ENCODE measurements around the gene SPRED1.

The SPRED1 gene

GRCh38 chr15:38325648-38325990, 73.0 kb downstream of the SPRED1 start:
- H3K27me3 ChIP-seq (ENCODE audit: insufficient read depth, poor library complexity, severe bottlenecking), result no peaks in the 10 kb centered on the region
- peaks cover 95% of the 10 kb centered on the region for H3K36me3 ChIP-seq (ENCODE audit: low read depth)
- DNase-seq (ENCODE audit: low spot score) (no peak), ATAC-seq (ENCODE audit: low read depth) (no peak)
- H3K4me3 ChIP-seq (ENCODE audit: severe bottlenecking), result no peak overlapping the region
- TF ChIP-seq CTCF (IDR thresholded peaks at IDR 0.05; ENCODE audit: poor library complexity, severe bottlenecking), result no peak
- H3K4me1 ChIP-seq (ENCODE audit: insufficient read depth, poor library complexity, severe bottlenecking), result no peaks in the 10 kb centered on the region
- H3K9me3 ChIP-seq (ENCODE audit: severe bottlenecking), result no peaks in the 10 kb centered on the region
- H3K27ac ChIP-seq (ENCODE audit: poor library complexity, severe bottlenecking), result no peak overlapping the region

GRCh38 chr15:38332711-38333110, 80.1 kb downstream of the SPRED1 start:
- TF ChIP-seq CTCF (IDR thresholded peaks at IDR 0.05; ENCODE audit: poor library complexity, severe bottlenecking), result no peak
- H3K27me3 ChIP-seq (ENCODE audit: insufficient read depth, poor library complexity, severe bottlenecking), result no peaks in the 10 kb centered on the region
- H3K4me1 ChIP-seq (ENCODE audit: insufficient read depth, poor library complexity, severe bottlenecking), result no peaks in the 10 kb centered on the region
- no peak overlapping the region for H3K27ac ChIP-seq (ENCODE audit: poor library complexity, severe bottlenecking)
- ATAC-seq (ENCODE audit: low read depth) (no peak), DNase-seq (ENCODE audit: low spot score) (no peak)
- H3K36me3 ChIP-seq (ENCODE audit: low read depth), result peaks cover 80% of the 10 kb centered on the region
- H3K4me3 ChIP-seq (ENCODE audit: severe bottlenecking), result no peak overlapping the region
- no peaks in the 10 kb centered on the region for H3K9me3 ChIP-seq (ENCODE audit: severe bottlenecking)

GRCh38 chr15:38335116-38335515, 82.5 kb downstream of the SPRED1 start:
- H3K27ac ChIP-seq (ENCODE audit: poor library complexity, severe bottlenecking), result no peak overlapping the region
- H3K4me1 ChIP-seq (ENCODE audit: insufficient read depth, poor library complexity, severe bottlenecking), result no peaks in the 10 kb centered on the region
- H3K36me3 ChIP-seq (ENCODE audit: low read depth), result peaks cover 80% of the 10 kb centered on the region
- no peak for ATAC-seq (ENCODE audit: low read depth)
- H3K9me3 ChIP-seq (ENCODE audit: severe bottlenecking), result no peaks in the 10 kb centered on the region
- TF ChIP-seq CTCF (IDR thresholded peaks at IDR 0.05; ENCODE audit: poor library complexity, severe bottlenecking), result no peak
- DNase-seq (ENCODE audit: low spot score), result no peak
- H3K4me3 ChIP-seq (ENCODE audit: severe bottlenecking), result no peak overlapping the region
- H3K27me3 ChIP-seq (ENCODE audit: insufficient read depth, poor library complexity, severe bottlenecking), result no peaks in the 10 kb centered on the region

- Histone ChIP-seq H3K4me3 (ENCODE audit: severe bottlenecking) (no peak overlapping the region), H3K36me3 (ENCODE audit: low read depth) (peaks cover 57% of the 10 kb centered on the region), H3K27ac (ENCODE audit: poor library complexity, severe bottlenecking) (no peak overlapping the region), H3K4me1 (ENCODE audit: insufficient read depth, poor library complexity, severe bottlenecking) (no peaks in the 10 kb centered on the region), H3K9me3 (ENCODE audit: severe bottlenecking) (no peaks in the 10 kb centered on the region), H3K27me3 (ENCODE audit: insufficient read depth, poor library complexity, severe bottlenecking) (no peaks in the 10 kb centered on the region)
- DNase-seq (ENCODE audit: low spot score), result no peak
- no peak for TF ChIP-seq CTCF (IDR thresholded peaks at IDR 0.05; ENCODE audit: poor library complexity, severe bottlenecking)
- no peak for ATAC-seq (ENCODE audit: low read depth)
Observed at GRCh38 chr15:38344351-38344750, 91.7 kb downstream of the SPRED1 start.

GRCh38 chr15:38349251-38349650, 96.6 kb downstream of the SPRED1 start:
- Histone ChIP-seq H3K4me1 (ENCODE audit: insufficient read depth, poor library complexity, severe bottlenecking) (peaks cover 2% of the 10 kb centered on the region), H3K27ac (ENCODE audit: poor library complexity, severe bottlenecking) (no peak overlapping the region), H3K27me3 (ENCODE audit: insufficient read depth, poor library complexity, severe bottlenecking) (no peaks in the 10 kb centered on the region), H3K4me3 (ENCODE audit: severe bottlenecking) (no peak overlapping the region), H3K9me3 (ENCODE audit: severe bottlenecking) (no peaks in the 10 kb centered on the region), H3K36me3 (ENCODE audit: low read depth) (peaks cover 65% of the 10 kb centered on the region)
- TF ChIP-seq CTCF (IDR thresholded peaks at IDR 0.05; ENCODE audit: poor library complexity, severe bottlenecking), result no peak
- ATAC-seq (ENCODE audit: low read depth), result no peak
- no peak for DNase-seq (ENCODE audit: low spot score)

Measured in RWPE2 (cell line).